ENCODE results near the gene MPP1.

The MPP1 gene

DNA sequence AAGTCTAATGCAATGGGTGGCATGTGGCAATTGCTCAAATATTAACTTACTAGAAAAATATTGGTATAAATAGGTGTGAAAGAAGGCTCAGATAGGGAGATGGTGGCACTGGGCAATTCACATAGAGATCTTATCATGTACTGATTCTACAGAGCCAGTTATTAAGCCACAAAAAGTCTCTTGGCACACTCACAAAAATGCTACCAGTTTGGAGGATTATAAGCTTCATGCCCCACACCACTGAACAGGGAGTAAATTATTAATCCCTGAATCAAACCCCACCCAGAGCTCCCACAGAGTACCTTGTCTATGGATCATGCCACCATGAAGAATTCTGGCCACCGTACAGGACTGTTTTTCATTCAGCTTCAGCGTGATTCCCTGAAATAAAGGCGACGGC is 13.8 kb downstream of the MPP1 start:
- DNase-seq (ENCODE audit: low read depth) = no peak
- TF ChIP-seq, protein P1, sequence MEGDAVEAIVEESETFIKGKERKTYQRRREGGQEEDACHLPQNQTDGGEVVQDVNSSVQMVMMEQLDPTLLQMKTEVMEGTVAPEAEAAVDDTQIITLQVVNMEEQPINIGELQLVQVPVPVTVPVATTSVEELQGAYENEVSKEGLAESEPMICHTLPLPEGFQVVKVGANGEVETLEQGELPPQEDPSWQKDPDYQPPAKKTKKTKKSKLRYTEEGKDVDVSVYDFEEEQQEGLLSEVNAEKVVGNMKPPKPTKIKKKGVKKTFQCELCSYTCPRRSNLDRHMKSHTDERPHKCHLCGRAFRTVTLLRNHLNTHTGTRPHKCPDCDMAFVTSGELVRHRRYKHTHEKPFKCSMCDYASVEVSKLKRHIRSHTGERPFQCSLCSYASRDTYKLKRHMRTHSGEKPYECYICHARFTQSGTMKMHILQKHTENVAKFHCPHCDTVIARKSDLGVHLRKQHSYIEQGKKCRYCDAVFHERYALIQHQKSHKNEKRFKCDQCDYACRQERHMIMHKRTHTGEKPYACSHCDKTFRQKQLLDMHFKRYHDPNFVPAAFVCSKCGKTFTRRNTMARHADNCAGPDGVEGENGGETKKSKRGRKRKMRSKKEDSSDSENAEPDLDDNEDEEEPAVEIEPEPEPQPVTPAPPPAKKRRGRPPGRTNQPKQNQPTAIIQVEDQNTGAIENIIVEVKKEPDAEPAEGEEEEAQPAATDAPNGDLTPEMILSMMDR (conservative IDR thresholded peaks at IDR 0.05; ENCODE audit: low read depth, low read length) = no peak
- H3K4me3 ChIP-seq (ENCODE audit: low read depth, low read length) = no peak overlapping the region

DNA sequence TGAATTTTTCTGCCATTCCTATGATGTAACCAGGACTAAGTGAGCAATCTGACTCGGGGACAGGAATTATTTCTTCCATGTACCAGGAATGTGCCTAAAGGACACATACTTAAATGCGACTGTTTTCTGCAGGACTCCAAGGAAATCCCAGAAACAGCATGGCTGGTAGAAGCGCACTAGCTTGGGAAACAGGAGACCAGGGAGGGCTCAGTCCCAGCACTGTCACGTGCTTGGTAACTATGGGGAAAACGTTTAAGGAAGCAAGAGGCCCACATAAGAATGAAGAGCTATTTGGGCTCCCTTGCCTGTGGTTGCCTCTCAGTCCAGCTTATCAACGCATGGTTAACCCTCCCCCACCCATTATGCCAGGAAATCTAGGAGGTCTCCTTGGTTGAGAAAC is 19.6 kb downstream of the MPP1 start:
- TF ChIP-seq, protein P1 (conservative IDR thresholded peaks at IDR 0.05; ENCODE audit: low read depth, low read length) = no peak
- no peak overlapping the region for H3K4me3 ChIP-seq (ENCODE audit: low read depth, low read length)
- DNase-seq (ENCODE audit: low read depth) = no peak

DNA sequence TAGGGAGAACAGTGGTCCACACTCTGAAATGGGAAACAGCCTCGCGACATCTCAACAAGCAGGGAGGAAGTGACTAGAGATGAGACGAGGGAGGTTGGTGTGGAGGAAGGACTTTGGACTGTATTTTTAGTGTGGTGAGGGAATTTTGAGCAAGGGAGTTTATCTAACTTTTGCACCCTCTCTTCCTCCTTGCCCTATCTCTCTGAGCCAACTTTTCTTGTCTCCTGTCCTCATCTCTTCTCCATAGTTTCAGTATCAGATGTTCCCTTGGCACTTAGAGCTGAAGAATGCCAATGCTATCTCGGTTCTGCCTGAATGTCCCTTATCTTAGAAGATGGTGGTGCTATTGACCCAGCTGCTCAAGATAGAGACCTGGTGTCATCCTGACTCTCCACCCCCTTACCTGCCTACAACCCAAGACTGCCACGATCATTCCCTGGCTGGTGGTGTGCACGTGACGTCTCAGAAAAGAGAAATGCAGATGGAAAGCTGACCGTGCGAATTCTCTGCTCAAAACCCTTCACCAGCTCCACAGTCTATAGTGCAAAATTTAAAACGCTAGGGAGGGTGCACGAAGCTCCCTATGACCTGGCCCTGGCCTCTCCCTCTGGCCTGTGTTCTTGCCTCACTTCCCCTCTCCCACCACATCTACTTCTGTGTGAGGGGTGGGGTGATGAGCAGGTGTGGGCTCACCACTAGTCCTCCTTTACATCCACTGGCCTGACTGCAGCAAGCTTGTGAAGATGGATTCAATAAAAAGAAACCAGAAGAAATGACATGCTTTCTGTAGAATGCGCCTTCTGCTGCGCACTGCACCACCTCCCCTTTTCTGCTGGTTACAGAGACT is 20.9 kb downstream of the MPP1 start:
- TF ChIP-seq, protein P1 (conservative IDR thresholded peaks at IDR 0.05; ENCODE audit: low read depth, low read length) = no peak
- no peak for DNase-seq (ENCODE audit: low read depth)
- no peak overlapping the region for H3K4me3 ChIP-seq (ENCODE audit: low read depth, low read length)

DNA sequence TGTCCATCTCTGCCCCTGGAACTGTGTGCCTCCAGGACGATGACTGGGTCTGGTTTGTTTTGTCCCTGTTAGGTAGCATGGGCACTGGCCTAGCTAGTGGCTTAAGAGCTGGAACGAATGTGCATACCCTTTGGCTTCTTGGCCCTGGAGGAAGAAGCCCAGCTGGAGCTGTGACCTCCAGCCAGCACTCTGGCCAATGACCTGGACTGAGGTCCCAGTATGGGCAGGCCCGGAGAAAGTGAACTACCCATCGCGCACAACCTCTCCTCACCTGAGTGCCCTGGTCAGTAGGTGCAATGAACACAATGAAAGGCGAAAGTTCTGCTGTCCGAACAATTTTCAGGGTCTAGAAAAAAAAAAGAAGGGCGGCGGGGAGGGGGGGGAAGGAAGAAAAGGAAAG is 24.3 kb downstream of the MPP1 start:
- TF ChIP-seq, protein P1 (conservative IDR thresholded peaks at IDR 0.05; ENCODE audit: low read depth, low read length) = no peak
- no peak overlapping the region for H3K4me3 ChIP-seq (ENCODE audit: low read depth, low read length)
- no peak for DNase-seq (ENCODE audit: low read depth)

DNA sequence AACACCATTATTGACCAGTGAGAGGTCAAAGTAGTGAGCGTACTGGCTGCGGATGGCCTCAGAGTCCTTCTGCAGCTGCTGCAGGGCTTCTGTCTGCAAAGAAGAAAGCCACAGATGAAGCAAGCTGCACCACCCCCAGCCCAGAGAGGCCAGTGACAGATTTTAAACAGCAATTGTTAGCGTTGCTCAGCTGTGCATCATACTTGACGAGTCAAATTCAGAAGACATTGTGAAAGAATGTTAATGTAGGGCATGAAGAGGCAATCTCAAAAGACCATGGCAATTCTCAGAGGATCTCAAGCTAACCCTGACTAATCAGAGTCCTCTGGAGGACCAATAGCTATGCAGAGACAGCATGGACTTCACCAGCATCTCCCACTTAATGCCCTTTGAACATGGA is 26.0 kb downstream of the MPP1 start:
- TF ChIP-seq, protein P1 (conservative IDR thresholded peaks at IDR 0.05; ENCODE audit: low read depth, low read length) = no peak
- no peak overlapping the region for H3K4me3 ChIP-seq (ENCODE audit: low read depth, low read length)
- DNase-seq (ENCODE audit: low read depth) = peak; percentile 53

DNA sequence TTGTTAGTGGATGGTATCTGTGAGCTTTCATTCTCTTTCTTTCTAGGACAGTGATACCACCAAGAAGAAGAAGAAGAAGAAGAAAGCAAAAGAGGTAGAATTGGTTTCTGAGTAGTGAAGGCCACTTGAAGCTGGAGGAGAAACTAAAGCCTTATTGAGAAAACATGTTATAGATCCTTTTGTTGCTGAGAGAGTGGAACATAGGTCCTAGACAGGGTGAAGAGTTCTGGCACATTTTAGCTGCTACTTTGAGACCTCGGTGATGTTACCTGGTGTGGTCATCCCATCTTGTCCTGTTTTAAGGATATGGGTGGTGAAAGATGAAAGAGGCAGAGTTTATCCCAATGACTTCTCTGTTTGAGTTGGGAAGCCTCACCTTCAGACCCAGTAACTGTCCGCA is 28.5 kb downstream of the MPP1 start:
- no peak for DNase-seq (ENCODE audit: low read depth)
- TF ChIP-seq, protein P1 (conservative IDR thresholded peaks at IDR 0.05; ENCODE audit: low read depth, low read length) = no peak
- H3K4me3 ChIP-seq (ENCODE audit: low read depth, low read length) = no peak overlapping the region
